Loucy (cell line): ENCODE results near the gene EFCAB7.

Experiments used
- H2AFZ ChIP-seq: fragments of 200-600 bp; sonication (generic); 2 replicates; pipeline ENCODE4 v1.6.0; 2016; ENCODE audit warnings: antibody characterized with exemption, mild to moderate bottlenecking, low read length, moderate library complexity
- H3F3A ChIP-seq: fragments of 200-600 bp; 2 replicates; pipeline ENCODE4 v1.6.0; 2016; ENCODE audit warnings: antibody characterized with exemption, low read depth, mild to moderate bottlenecking
- H3K27me3 ChIP-seq: fragments of 200-600 bp; sonication (generic); 2 replicates; pipeline ENCODE4 v1.6.1; 2014; ENCODE audit warnings: low read length, mild to moderate bottlenecking; ENCODE audit not compliant: insufficient read depth, poor library complexity, severe bottlenecking
- H3K36me3 ChIP-seq: fragments of 200-600 bp; sonication (generic); 2 replicates; pipeline ENCODE4 v1.6.1; 2016; ENCODE audit warnings: low read length; ENCODE audit not compliant: insufficient read depth
- H3K4me1 ChIP-seq: fragments of 200-600 bp; sonication (generic); 2 replicates; pipeline ENCODE4 v1.5.1; 2014; ENCODE audit warnings: low read length, mild to moderate bottlenecking; ENCODE audit not compliant: insufficient read depth, poor library complexity, severe bottlenecking
- H3K4me2 ChIP-seq: fragments of 200-600 bp; sonication (generic); 2 replicates; pipeline ENCODE4 v1.6.0; 2014; ENCODE audit warnings: antibody characterized with exemption, low read length, low read depth, mild to moderate bottlenecking; ENCODE audit not compliant: poor library complexity, severe bottlenecking
- H3K4me3 ChIP-seq: fragments of 200-600 bp; sonication (generic); 2 replicates; pipeline ENCODE4 v1.5.1; 2014; ENCODE audit warnings: low read length, mild to moderate bottlenecking, mixed read lengths; ENCODE audit not compliant: poor library complexity, severe bottlenecking
- H3K79me2 ChIP-seq: fragments of 200-600 bp; sonication (generic); 2 replicates; pipeline ENCODE4 v1.6.1; 2014; ENCODE audit warnings: low read length; ENCODE audit not compliant: insufficient read depth
- H3K9ac ChIP-seq: fragments of 200-600 bp; sonication (generic); 2 replicates; pipeline ENCODE4 v1.6.0; 2014; ENCODE audit warnings: mild to moderate bottlenecking, low read depth, low read length, moderate library complexity; ENCODE audit not compliant: poor library complexity, severe bottlenecking
- H3K9me2 ChIP-seq: fragments of 200-600 bp; sonication (generic); replicated peaks from 2 replicates; pipeline ENCODE4 v1.6.1; 2016; ENCODE audit warnings: low read depth, low read length, mixed read lengths
- H3K9me3 ChIP-seq: fragments of 200-600 bp; sonication (generic); 2 replicates; pipeline ENCODE4 v1.6.1; 2014; ENCODE audit warnings: mild to moderate bottlenecking, antibody characterized with exemption, low read length, low read depth; ENCODE audit not compliant: insufficient read depth
- H4K20me1 ChIP-seq: fragments of 200-600 bp; sonication (generic); 2 replicates; pipeline ENCODE4 v1.6.0; 2014; ENCODE audit warnings: antibody characterized with exemption, low read length, mild to moderate bottlenecking; ENCODE audit not compliant: insufficient read depth, poor library complexity, severe bottlenecking
- CTCF ChIP-seq: fragments of 200-600 bp; sonication (generic); conservative IDR thresholded peaks from 2 replicates; pipeline ENCODE4 v1.5.1; 2014; ENCODE audit warnings: mild to moderate bottlenecking, antibody characterized with exemption, low read length
- EZH2phosphoT487 ChIP-seq: fragments of 200-600 bp; IDR thresholded peaks from 2 replicates; pipeline ENCODE4 v1.6.1; 2018; ENCODE audit warnings: antibody characterized with exemption, mild to moderate bottlenecking, moderate library complexity, borderline replicate concordance

Gene EFCAB7

GRCh38 chr1:63621075-63621474 lies 97.8 kb downstream of the EFCAB7 start:
- Histone ChIP-seq H3K4me1 (peaks cover 9% of the 10 kb centered on the region), H3K9me3 (no peaks in the 10 kb centered on the region), H3K79me2 (peaks cover 23% of the 10 kb centered on the region; the same call in 1 of the 2 replicates), H3K4me2 (no peak overlapping the region), H4K20me1 (no peaks in the 10 kb centered on the region), H3F3A (no peaks in the 10 kb centered on the region), H2AFZ (no peak overlapping the region), H3K4me3 (no peak overlapping the region), H3K36me3 (peaks cover 7% of the 10 kb centered on the region; the same call in 1 of the 2 replicates), H3K9me2 (no peaks in the 10 kb centered on the region), H3K9ac (no peak overlapping the region), H3K27me3 (no peaks in the 10 kb centered on the region)
- TF ChIP-seq EZH2phosphoT487 = no peak
- TF ChIP-seq CTCF = no peak

GRCh38 chr1:63621698-63622097 lies 98.4 kb downstream of the EFCAB7 start:
- Histone ChIP-seq H3K4me1 (peaks cover 15% of the 10 kb centered on the region), H3K9me3 (no peaks in the 10 kb centered on the region), H3K9me2 (no peaks in the 10 kb centered on the region), H3F3A (no peaks in the 10 kb centered on the region), H3K9ac (no peak overlapping the region), H4K20me1 (no peaks in the 10 kb centered on the region), H3K36me3 (peaks cover 4% of the 10 kb centered on the region; the same call in 1 of the 2 replicates), H3K4me3 (no peak overlapping the region), H3K79me2 (peaks cover 21% of the 10 kb centered on the region; the same call in 1 of the 2 replicates), H3K27me3 (no peaks in the 10 kb centered on the region), H3K4me2 (no peak overlapping the region), H2AFZ (no peak overlapping the region)
- TF ChIP-seq EZH2phosphoT487 (no peak), CTCF (no peak)
